GM18870 (cell line): ENCODE data around the gene C1QTNF7.

ENCODE experiments used
- ATAC-seq: cut with Tn5 transposase; IDR thresholded peaks from one replicate; pipeline ENCODE4 v1.9.1; 2021; ENCODE audit warnings: moderate library complexity; ENCODE audit not compliant: unreplicated experiment

The C1QTNF7 gene

DNA sequence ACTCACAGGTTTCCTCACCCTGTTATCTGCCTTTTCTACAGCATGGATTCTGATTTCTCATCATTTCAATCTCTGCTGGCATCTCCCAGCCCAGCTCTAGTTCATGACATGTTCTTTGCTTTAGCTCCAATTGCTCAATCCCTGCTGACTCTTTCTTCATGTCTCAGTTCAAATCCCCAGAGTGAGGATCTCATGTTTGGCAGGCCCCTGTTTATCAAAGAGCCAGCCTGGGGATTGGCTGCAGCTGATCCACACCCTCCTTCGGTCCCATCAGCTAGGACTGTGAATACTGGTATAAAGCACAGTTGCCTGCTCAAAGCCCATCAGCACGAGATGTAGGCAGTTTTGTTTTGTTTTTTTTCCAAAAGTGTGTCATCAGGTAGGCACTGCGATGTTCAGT, 27.5 kb downstream of the C1QTNF7 start:
- ATAC-seq, result no peak

DNA sequence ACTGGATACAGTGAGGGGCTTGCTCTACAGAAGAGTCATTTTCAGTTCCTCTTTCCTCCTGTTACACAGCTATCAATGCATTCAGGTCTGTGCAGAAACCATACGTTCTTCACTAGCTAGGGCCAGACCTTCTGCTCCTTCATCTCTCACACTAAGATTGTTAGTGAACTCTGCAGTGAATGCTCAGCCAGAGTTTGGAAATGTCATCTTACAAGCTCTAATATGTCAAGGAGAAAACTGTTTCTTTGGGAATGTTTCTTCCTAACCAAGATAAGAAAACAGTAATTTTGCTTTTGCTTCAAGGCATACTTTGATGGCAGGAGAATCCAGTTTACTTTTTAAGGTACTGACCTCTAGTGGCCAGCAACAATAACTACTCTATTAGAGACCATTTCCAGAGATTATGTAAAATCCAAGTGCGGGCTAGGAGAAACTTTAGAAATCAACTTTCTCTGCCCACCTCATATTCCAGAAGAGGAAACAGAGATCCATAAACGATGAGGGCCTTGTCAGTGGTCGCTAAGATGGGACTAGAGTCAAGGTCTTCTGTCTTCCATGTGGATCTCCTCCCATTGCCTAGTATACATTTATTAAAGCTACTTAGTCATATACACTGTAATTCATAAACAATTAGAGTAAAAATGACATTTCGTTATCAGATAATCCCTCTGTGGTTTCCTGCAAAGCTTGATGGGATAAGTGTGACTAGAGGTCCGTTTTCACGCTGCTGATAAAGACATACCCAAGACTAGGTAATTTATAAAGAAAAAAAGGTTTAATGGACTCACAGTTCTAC, 29.8 kb downstream of the C1QTNF7 start:
- peak; percentile 95 for ATAC-seq

DNA sequence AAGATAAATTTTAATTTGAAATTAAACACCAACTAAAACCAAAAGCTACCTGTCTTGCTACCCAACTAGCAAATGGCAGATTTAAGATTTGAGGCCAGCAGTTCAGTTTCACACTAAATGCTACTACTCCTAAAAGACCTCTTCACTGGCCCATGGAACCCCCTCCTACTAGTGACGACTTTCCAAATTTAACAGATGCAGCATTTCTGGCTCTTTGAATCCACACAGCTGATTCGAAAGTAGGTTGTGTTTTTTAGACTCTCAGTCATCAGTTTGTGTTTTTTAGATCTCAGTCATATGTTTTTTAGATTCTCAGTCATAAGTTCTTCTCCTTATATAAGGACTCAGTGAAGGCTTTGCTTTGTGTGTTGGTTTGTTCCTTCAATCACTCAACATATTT, 30.8 kb downstream of the C1QTNF7 start:
- no peak for ATAC-seq

DNA sequence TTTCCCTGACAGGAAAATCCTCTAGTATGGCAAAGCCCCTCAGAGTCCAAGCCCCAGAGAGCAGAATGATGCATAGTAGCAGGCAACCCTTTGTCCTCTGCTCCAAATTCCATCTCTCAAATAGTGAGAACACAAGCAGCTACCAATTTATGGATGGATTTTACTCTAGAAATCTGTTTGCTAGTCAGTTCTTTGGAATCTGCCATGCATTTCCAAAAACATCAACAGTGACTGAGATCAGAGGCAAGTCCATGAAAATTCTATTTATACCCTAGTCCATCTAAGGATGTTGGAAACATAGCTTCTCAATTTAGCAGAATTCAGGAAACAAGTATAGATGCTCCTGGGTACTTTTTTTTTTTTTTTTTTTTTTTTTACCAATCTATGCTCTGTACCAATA, 31.9 kb downstream of the C1QTNF7 start:
- no peak for ATAC-seq

DNA sequence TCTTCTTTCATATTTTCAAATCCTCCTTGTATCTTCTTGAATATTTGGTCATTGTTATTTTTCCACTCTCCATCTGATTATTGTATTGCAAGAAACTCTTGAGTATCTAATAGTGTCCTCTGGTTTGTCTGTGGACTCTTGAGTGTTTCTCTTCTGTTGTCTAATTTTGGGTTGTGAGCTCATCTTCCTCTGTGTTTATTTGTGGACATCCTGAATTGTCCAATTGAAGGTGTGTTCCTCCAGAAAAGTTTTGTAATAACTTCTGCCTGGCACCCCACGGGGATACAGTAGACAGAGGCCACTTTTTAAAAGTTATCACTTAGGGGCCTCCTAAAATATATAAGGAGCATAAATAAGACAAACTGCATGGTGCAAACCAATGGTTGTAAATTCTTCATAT, 38.8 kb downstream of the C1QTNF7 start:
- no peak for ATAC-seq

DNA sequence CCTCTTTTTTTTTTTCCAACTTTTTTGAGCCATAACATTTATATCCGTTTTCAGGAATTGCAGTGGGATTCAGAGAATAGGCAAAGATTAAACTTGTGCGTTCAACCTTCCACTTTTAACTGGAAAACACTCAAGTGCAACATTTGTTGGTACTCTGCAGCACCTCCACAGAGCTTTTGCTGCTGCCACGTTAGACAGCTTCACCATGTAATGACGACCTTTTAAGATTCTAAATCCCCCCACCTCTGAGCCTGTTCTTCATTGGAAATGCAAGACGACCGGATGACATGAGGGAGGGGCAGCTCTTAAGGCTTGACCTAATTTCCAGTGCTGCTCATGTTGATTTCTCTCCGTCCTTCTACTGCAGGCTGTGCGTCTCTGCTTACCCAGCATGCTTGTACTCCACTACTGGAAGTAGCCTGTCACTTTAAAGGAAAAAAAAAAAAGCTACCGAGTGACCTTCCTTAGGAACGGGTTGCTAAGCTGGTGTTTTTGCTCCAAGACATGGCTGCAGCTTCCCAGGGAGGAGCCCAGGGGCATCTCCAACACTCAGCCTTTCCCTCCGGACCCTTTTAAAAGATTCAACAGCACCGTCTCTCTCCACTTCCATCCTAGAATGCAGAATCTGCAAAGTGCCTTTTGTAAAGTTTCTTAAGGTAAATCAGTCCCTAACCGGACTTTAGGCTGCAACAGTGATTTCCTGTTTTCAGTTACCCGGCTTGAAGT, 41.7 kb downstream of the C1QTNF7 start, which contains the start of gene CC2D2A:
TSS of gene CC2D2A (plus strand) at position 481 of the 726 bp plus-strand sequence. CDS start 6,051 bp downstream, outside the sequence.
- ATAC-seq, result no peak

DNA sequence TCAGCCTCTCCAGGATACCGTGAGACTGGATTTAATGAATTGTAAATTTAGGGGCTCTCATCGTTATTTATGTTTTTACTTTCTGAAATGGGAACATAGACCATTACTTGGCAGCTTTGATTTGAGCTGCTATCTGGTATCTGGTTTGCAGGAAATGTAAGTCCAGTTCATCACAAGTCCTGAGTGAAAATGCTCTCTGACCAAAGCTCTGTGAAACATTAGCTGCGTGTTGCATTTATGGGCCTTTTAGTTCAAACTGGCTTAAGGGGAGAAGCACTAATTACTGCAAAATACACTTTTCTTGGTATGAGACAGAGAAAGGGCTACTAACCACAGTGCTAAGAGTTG, 42.3 kb downstream of the C1QTNF7 start:
- ATAC-seq, result no peak

DNA sequence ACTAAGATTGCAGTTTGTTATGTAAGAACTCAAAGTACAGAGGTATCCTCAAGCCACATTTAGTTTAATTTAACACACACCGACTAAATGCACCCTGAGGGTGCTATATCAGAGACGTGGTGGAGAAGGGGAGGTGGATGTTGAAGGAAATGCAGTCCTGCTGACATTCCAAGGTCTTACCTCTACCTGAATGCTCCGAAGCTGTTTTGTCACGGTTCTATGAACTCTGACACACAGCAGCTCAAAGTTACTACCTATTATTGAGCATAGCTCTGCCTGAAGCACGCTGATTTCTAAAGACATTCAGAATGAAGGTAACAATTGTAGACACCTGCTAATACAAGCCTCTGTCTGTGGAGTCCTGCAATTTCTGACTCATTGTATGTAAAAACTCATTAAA, 48.6 kb downstream of the C1QTNF7 start:
- ATAC-seq, result no peak

DNA sequence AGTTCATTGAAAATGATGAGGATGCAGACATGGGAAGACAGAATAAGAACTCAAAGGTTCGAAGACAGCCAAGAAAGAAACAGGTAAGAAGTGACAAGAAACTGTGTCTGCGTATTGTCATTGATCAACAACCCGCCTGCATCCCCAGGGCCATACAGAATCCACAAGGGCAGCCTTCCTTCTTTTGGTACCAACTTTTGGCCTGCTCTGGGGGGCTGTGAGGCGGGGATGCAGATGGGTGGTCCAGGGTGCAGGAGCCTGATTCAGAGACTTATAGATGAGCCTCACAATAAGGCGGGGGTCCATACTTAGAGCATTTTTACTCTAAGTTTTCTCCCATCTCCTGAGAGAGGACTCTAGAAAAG, 50.9 kb downstream of the C1QTNF7 start:
- no peak for ATAC-seq

DNA sequence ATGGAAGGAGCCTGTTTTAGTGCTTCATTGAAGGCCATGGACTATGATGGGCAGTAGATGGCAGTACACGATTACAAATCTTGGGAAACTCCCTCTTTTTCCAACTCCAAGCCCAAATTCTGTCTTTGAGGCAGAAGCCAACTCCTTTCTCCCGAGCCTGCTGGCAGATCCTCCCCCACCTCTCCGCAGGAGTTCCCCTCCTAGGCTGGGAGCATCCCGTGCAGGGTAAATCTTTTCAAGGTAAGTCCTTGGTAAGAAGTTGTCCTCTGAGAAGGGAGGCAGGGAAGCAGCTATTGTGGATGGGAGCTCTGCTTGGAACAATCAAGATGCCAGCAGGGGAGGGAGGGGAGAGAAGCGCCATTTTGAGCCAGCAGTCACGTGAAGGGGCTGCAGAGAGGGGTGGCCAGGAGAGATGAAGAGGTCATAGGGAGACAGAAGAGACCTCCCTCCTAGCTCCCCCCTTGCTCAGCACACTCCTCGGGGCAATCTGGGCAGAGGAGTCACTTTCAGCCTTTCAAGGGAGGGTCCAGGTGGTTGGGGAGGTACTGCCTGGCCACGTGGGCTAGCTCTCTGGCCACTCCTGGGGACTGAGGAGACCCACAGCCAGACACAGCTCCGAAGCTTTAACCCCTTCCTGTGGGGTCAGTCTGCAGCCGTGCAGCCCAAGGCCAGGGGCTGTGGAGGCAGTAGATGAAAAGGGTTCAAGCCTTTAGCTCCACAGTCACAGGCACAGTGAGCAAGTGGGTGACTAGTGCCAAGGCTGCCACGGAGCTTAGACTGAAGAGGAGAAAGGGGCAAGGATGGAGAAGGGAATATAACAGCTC, 51.5 kb downstream of the C1QTNF7 start:
- no peak for ATAC-seq

DNA sequence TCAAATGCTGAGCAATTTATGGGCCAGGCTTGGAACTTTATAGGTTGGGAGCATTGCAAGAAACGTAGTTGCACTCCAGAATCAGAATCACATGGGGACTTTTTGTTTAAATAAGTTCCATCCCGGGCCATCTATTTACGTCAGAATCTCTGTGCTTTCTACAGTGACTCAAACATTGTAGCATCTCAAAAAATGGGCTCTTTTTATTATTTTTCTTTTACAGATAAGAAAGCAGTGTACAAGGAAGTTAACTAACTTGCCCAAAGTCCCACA, 52.0 kb downstream of the C1QTNF7 start:
- no peak for ATAC-seq

DNA sequence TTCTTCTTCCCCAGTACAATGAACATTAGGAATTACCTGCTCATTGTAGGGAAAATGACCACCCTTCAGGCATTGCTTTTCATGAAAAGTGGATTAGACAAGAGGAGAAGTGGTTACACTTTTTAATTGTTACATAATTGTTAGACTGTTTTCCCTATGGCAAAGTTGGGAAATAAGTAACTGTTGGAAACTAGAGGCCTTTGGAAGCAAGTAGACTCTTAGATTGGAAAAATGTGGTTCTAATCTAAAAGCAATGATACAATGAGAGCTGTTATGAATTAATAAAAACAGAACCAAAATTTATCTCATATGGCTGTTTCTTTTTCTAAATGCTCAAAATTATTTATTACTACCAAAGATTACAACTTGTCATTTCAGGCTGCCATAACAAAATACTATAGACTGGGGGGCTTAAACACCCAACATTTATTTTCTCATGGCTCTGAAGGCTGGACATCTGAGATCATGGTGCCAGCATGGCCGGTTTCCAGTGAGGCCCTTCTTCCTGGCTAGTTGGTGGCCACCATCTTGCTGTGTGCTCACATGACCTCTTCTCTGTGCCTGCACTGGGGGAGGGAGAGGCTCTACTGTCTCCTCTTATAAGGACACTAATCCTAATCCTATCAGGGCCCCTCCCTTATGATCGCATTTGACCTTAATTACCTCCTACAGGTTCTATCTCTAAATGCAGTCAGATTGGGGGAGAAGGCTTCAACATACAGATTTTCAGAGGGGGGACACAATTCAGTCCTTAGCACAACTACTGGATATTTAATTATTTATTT, 54.3 kb downstream of the C1QTNF7 start:
- no peak for ATAC-seq

DNA sequence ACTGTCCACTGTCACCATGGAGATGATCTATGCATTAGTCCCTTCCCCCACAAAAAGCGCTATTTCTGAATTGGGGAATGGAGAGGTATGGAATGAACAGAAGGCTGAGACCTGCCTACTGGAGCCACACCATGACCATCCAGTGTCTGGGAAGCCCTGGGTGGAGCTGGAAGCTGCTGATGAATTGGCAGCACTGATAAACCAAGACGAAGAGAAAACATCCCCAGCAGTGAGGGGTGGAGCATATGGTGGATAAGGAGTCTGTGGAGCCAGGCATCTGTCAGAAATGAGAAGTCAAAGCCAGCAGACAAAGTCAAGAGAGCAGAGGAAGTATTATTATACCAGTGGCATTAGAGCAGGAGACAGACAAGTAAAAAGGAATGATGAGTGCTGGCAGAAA, 55.0 kb downstream of the C1QTNF7 start:
- ATAC-seq, result no peak

DNA sequence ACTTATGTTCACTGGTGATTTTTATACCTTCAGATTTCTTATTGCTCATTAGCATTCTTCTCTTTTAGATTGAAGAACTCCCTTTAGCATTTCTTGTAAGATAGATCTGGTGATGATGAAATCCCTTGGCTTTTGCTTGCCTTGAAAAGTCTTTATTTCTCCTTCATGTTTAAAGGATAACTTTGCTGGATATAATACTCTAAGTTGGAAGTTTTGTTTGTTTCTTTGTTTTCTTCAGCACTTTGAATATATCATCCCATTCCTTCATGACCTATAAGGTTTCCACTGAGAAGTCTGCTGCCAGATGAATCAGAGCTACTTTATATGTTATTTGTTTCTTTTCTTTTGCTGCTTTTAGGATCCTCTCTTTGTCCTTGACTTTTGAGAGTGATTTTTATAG, 60.3 kb downstream of the C1QTNF7 start:
- no peak for ATAC-seq

DNA sequence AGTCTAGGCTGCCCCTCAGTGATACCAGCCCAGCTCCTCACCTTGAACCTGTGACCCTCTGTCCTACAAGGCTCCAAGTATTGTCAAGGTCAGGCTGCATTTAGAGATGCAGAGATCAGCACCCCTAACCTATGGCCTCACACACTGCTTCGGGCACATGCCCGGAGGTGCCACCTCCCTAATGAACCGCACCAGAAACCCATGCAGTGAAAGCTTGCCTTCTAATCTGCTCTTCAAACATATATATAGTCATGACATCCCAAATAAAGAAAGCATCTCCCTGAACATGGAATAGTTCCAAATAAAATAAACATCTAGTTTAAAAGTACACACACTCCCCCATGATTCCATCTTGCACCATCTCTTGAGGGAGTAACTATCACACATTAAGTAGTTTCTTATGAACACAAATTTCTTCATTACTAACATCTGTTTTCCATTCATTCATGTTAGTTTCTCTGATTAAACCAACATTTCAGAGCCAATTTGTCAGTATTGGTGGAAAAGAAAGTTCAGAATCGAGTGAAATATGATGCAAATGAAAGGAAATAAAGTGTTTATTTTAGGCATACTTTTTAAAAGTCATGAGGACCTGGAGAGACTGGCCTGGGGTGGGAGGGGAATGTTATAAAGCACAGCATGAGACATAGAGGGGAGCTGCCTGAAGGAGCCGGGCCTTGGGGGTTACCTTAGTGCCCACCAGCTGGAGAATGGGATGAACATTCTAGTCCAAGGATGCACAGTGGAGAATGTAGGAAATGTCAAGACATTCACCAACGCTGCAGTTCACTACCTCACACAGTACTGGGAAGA, 61.0 kb downstream of the C1QTNF7 start:
- no peak for ATAC-seq

DNA sequence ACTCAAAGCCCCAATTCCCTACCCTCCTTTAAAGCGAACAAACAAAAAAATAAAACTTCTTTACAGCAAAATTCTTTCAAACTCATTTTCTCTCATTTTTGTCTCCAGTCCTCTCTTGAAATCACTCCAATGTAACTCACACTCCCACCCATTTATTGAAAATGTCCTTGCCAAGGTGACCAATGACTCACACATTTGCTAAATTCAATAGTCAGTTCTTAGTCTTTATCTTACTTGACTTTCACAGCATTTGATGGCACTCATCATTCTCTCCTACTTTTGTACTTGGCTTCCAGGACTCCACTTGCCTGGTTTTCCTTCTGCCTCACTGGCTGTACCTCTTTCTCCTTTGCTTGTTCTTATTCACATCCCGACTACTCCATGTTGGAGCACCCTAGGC, 61.7 kb downstream of the C1QTNF7 start:
- no peak for ATAC-seq

DNA sequence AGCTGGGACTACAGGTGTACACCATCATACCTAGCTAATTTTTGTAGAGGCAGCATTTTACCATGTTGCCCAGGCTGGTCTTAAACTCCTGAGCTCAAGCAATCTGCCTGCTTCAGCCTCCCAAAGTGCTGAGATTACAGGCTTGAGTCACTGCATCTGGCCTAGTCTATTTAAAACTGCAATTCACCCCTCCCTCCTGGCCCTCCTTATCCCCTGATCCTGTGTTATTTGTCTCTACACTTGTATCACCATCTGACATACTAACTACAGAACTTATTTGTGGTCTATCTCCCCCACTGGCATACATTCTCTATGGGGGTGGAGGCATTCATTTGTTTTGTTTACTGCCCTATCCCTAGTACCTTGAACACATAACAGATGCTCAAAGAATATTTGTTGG, 65.6 kb downstream of the C1QTNF7 start:
- ATAC-seq, result no peak

DNA sequence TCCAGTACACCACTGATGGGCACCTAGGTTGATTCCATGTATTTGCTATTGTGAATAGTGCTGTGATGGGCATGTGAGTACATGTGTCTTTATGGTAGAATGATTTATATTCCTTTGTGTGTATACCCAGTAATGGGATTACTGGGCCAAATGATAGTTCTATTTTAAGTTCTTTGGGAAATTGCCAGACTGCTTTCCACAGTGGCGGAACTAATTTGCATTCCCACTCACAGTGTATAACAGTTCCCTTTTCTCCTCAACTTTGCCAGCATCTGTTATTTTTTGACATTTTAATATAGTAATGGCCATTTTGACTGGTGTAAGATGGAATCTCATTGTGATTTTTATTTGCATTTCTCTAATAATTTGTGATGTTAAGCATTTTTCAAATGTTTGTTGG, 67.8 kb downstream of the C1QTNF7 start:
- no peak for ATAC-seq
